PC-9 (cell line): ENCODE results near the gene HTR3A.

Source experiments
- CTCF ChIP-seq: fragments of 200-600 bp; sonication (generic); conservative IDR thresholded peaks from 2 replicates; pipeline ENCODE4 v1.6.1; 2017; ENCODE audit warnings: mixed run types, antibody characterized with exemption, mild to moderate bottlenecking, moderate library complexity
- EZH2 ChIP-seq: fragments of 200-600 bp; sonication (generic); IDR thresholded peaks from 2 replicates; pipeline ENCODE4 v1.8.0; 2017; ENCODE audit warnings: antibody characterized with exemption, low read depth

DNA sequence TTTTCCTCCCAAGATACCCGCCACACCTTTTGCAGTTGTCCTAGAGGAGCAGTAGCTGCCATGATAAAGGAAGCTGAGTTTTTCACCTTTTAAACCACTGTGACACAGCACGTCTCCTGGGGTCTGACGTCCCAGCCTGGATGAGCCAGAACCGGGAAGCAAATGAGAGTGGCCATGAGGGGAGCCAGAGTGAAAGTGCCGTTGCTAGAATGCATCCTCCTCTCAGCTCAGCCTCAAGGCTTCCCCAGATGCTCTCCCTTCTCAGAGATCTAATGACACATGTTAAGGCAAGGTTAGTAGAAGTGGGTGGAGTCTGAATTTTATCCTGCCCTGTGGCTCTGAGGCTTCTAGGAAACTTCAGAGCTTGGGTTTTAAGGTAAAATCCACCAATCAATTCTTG lies 23.4 kb upstream of the HTR3A start:
- no peak for TF ChIP-seq CTCF
- no peak for TF ChIP-seq EZH2
